ENCODE measurements around the gene BOC. TPM values are rescaled to one million over a fixed set of nuclear protein-coding genes. Genes with fewer than 3 reads are reported as not detected.

Gene BOC
- total RNA-seq, 2 experiments from 2014 or later = not detected

GRCh38 chr3:113247068-113247467, 35.7 kb downstream of the BOC start:
- no peaks in the 10 kb centered on the region for H3K4me1 ChIP-seq (ENCODE audit: insufficient read depth, low read length)
- H3K36me3 ChIP-seq (ENCODE audit: insufficient read depth, low read length) = no peaks in the 10 kb centered on the region
- ATAC-seq (ENCODE audit: poor library complexity) = no peak
- intact Hi-C loops (cut with DNase I, micrococcal nuclease) = no loop called here
- H3K27ac ChIP-seq (ENCODE audit: low read depth in 1 of 2, low read length in 2 of 2) = no peak overlapping the region
- H3K9me3 ChIP-seq (ENCODE audit: control insufficient read depth in 1 of 2, insufficient read depth in 1 of 2, low read length in 2 of 2) = no peaks in the 10 kb centered on the region
- CTCF ChIA-PET = no interaction called here
- no peaks in the 10 kb centered on the region for H3K9me3 Mint-ChIP-seq
- TF ChIP-seq, protein P1, sequence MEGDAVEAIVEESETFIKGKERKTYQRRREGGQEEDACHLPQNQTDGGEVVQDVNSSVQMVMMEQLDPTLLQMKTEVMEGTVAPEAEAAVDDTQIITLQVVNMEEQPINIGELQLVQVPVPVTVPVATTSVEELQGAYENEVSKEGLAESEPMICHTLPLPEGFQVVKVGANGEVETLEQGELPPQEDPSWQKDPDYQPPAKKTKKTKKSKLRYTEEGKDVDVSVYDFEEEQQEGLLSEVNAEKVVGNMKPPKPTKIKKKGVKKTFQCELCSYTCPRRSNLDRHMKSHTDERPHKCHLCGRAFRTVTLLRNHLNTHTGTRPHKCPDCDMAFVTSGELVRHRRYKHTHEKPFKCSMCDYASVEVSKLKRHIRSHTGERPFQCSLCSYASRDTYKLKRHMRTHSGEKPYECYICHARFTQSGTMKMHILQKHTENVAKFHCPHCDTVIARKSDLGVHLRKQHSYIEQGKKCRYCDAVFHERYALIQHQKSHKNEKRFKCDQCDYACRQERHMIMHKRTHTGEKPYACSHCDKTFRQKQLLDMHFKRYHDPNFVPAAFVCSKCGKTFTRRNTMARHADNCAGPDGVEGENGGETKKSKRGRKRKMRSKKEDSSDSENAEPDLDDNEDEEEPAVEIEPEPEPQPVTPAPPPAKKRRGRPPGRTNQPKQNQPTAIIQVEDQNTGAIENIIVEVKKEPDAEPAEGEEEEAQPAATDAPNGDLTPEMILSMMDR (IDR thresholded peaks at IDR 0.05) = no peak
- no peak for DNase-seq
- H3K27me3 Mint-ChIP-seq = peaks cover 12% of the 10 kb centered on the region
- H3K4me3 Mint-ChIP-seq = no peak overlapping the region
- no peaks in the 10 kb centered on the region for H3K36me3 Mint-ChIP-seq (ENCODE audit: low read depth)
- no peaks in the 10 kb centered on the region for H3K27me3 ChIP-seq (ENCODE audit: control insufficient read depth in 1 of 2, insufficient read depth in 2 of 2, low read length in 2 of 2)
- H3K27ac Mint-ChIP-seq = no peak overlapping the region
- H3K4me1 Mint-ChIP-seq (ENCODE audit: low read depth) = peaks cover 7% of the 10 kb centered on the region
- POLR2A ChIA-PET = no interaction called here
- no peak overlapping the region for H3K4me3 ChIP-seq (ENCODE audit: low read length)

- Mint-ChIP-seq H3K27me3 (peaks cover 12% of the 10 kb centered on the region), H3K27ac (no peak overlapping the region), H3K9me3 (no peaks in the 10 kb centered on the region), H3K4me1 (ENCODE audit: low read depth) (no peaks in the 10 kb centered on the region), H3K36me3 (ENCODE audit: low read depth) (no peaks in the 10 kb centered on the region), H3K4me3 (no peak overlapping the region)
- TF ChIP-seq, protein P1 (IDR thresholded peaks at IDR 0.05) = no peak
- intact Hi-C loops (cut with DNase I, micrococcal nuclease) = no loop called here
- ChIA-PET CTCF (no interaction called here), POLR2A (no interaction called here)
- ATAC-seq (ENCODE audit: poor library complexity) (no peak), DNase-seq (no peak)
- no peak overlapping the region for H3K27ac ChIP-seq (ENCODE audit: low read depth in 1 of 2, low read length in 2 of 2)
- no peaks in the 10 kb centered on the region for H3K4me1 ChIP-seq (ENCODE audit: insufficient read depth, low read length)
- no peaks in the 10 kb centered on the region for H3K27me3 ChIP-seq (ENCODE audit: control insufficient read depth in 1 of 2, insufficient read depth in 2 of 2, low read length in 2 of 2)
- H3K9me3 ChIP-seq (ENCODE audit: control insufficient read depth in 1 of 2, insufficient read depth in 1 of 2, low read length in 2 of 2) = peaks cover 0 to 4% of the 10 kb centered on the region in 2 experiments
- H3K36me3 ChIP-seq (ENCODE audit: insufficient read depth, low read length) = no peaks in the 10 kb centered on the region
- H3K4me3 ChIP-seq (ENCODE audit: low read length) = no peak overlapping the region
These were observed 36.5 kb downstream of the BOC start for GRCh38 chr3:113247675-113248458.

- Mint-ChIP-seq H3K27me3 (peaks cover 12% of the 10 kb centered on the region), H3K4me1 (ENCODE audit: low read depth) (no peaks in the 10 kb centered on the region), H3K36me3 (ENCODE audit: low read depth) (no peaks in the 10 kb centered on the region), H3K9me3 (no peaks in the 10 kb centered on the region), H3K4me3 (no peak overlapping the region), H3K27ac (no peak overlapping the region)
- CTCF ChIA-PET = no interaction called here
- no peak for ATAC-seq (ENCODE audit: poor library complexity)
- no peak overlapping the region for H3K27ac ChIP-seq (ENCODE audit: low read depth in 1 of 2, low read length in 2 of 2)
- no peaks in the 10 kb centered on the region for H3K4me1 ChIP-seq (ENCODE audit: insufficient read depth, low read length)
- peaks cover 0 to 4% of the 10 kb centered on the region in 2 experiments for H3K9me3 ChIP-seq (ENCODE audit: control insufficient read depth in 1 of 2, insufficient read depth in 1 of 2, low read length in 2 of 2)
- TF ChIP-seq, protein P1 (IDR thresholded peaks at IDR 0.05) = no peak
- intact Hi-C loops (cut with DNase I, micrococcal nuclease) = no loop called here
- POLR2A ChIA-PET = no interaction called here
- H3K27me3 ChIP-seq (ENCODE audit: control insufficient read depth in 1 of 2, insufficient read depth in 2 of 2, low read length in 2 of 2) = no peaks in the 10 kb centered on the region
- DNase-seq = no peak
- no peaks in the 10 kb centered on the region for H3K36me3 ChIP-seq (ENCODE audit: insufficient read depth, low read length)
- H3K4me3 ChIP-seq (ENCODE audit: low read length) = no peak overlapping the region
These were observed 37.8 kb downstream of the BOC start for GRCh38 chr3:113249111-113249510.

Measured in CD4-positive, alpha-beta T cell (primary cell).